ENCODE measurements around the gene MTMR1.
A peak's percentile ranks its signal among the peaks of the same experiment; 100 is the strongest.

Gene MTMR1

GRCh38 chrX:150781677-150782076, 88.5 kb downstream of the MTMR1 start:
- no peak overlapping the region for H3K4me3 ChIP-seq (ENCODE audit: control insufficient read depth, low read depth, low read length)
- no peak for DNase-seq (ENCODE audit: low read depth)
- TF ChIP-seq CTCF (conservative IDR thresholded peaks at IDR 0.05; ENCODE audit: control insufficient read depth, insufficient read depth, low read depth, low read length) = no peak

GRCh38 chrX:150790021-150790420, 96.8 kb downstream of the MTMR1 start:
- H3K4me3 ChIP-seq (ENCODE audit: control insufficient read depth, low read depth, low read length) = no peak overlapping the region
- DNase-seq (ENCODE audit: low read depth) = no peak
- TF ChIP-seq CTCF (conservative IDR thresholded peaks at IDR 0.05; ENCODE audit: control insufficient read depth, insufficient read depth, low read depth, low read length) = no peak

- no peak overlapping the region for H3K4me3 ChIP-seq (ENCODE audit: control insufficient read depth, low read depth, low read length)
- TF ChIP-seq CTCF (conservative IDR thresholded peaks at IDR 0.05; ENCODE audit: control insufficient read depth, insufficient read depth, low read depth, low read length) = no peak
Measured at GRCh38 chrX:150792949-150793527, 99.8 kb downstream of the MTMR1 start.

GRCh38 chrX:150805736-150806135, 112.5 kb downstream of the MTMR1 start:
- TF ChIP-seq CTCF (conservative IDR thresholded peaks at IDR 0.05; ENCODE audit: control insufficient read depth, insufficient read depth, low read depth, low read length) = no peak
- no peak overlapping the region for H3K4me3 ChIP-seq (ENCODE audit: control insufficient read depth, low read depth, low read length)
- no peak for DNase-seq (ENCODE audit: low read depth)

More at GRCh38 chrX:150792949-150793527, 99.8 kb downstream of the MTMR1 start:
- DNase-seq (ENCODE audit: low read depth) = no peak

- H3K4me3 ChIP-seq (ENCODE audit: control insufficient read depth, low read depth, low read length) = no peak overlapping the region
- DNase-seq (ENCODE audit: low read depth) = no peak
- no peak for TF ChIP-seq CTCF (conservative IDR thresholded peaks at IDR 0.05; ENCODE audit: control insufficient read depth, insufficient read depth, low read depth, low read length)
Measured at GRCh38 chrX:150806827-150807226, 113.6 kb downstream of the MTMR1 start.

GRCh38 chrX:150813922-150814321, 120.7 kb downstream of the MTMR1 start:
- peak; percentile 20 for DNase-seq (ENCODE audit: low read depth)
- TF ChIP-seq CTCF (conservative IDR thresholded peaks at IDR 0.05; ENCODE audit: control insufficient read depth, insufficient read depth, low read depth, low read length) = no peak
- H3K4me3 ChIP-seq (ENCODE audit: control insufficient read depth, low read depth, low read length) = no peak overlapping the region

Measured in fibroblast of mammary gland (primary cell).